Stimulated activated CD8-positive, alpha-beta memory T cell treated with anti-CD3 and anti-CD28 coated beads, Interleukin-15, amount 100 ng/mL, for 24 hours (primary cell): Measurements from ENCODE around the gene HSD3B7.
A peak's percentile ranks its signal among the peaks of the same experiment; 100 is the strongest.

Experiments
- DNase-seq: peaks from one replicate; pipeline ENCODE4 v3.0.0-alpha.2; 2020; ENCODE audit warnings: low read depth

HSD3B7 gene

DNA sequence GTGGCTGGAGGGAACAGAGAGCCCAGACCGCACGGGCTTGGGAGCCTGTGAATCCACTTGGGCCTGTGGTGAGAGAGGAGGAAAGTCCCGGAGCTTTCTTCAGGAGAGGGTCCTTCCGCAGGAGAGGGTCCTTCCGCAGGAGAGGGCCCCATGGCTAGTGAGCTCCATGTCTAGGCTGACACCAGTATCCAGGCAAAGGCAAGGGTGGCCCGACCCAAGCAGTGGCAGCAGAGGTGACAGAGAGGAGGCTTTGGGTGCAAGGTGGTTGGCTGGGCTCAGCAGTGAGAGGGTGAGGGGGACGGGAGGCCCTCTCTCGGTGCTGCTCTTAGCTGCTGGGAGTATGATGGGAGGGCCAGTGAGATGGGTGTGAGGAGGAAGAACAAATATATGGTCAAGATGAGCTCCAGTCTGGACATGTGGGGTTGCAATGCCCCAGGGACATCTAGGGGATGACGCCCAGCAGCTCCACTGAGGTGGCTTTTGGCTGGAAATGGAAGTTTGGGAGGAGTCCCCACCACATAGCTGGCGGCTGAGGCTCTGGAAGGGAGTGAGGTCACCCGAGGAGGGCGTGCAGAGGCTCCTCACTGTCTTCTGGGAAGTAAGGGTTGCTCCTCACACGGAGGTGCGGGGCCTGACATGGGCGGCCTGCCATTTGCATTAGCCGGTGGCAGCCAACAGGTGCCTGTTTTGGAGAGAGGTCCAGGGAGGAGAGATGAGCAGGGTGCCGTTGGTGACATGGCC, 2.3 kb upstream of the HSD3B7 start:
- no peak for DNase-seq

GRCh38 chr16:30983289-30983889, 1.6 kb upstream of the HSD3B7 start:
- DNase-seq = no peak

- no peak for DNase-seq
Observed at GRCh38 chr16:30983898-30984610, 953 bp upstream of the HSD3B7 start.

- no peak for DNase-seq
Observed at GRCh38 chr16:30985401-30986128, 558 bp downstream of the HSD3B7 start.

DNA sequence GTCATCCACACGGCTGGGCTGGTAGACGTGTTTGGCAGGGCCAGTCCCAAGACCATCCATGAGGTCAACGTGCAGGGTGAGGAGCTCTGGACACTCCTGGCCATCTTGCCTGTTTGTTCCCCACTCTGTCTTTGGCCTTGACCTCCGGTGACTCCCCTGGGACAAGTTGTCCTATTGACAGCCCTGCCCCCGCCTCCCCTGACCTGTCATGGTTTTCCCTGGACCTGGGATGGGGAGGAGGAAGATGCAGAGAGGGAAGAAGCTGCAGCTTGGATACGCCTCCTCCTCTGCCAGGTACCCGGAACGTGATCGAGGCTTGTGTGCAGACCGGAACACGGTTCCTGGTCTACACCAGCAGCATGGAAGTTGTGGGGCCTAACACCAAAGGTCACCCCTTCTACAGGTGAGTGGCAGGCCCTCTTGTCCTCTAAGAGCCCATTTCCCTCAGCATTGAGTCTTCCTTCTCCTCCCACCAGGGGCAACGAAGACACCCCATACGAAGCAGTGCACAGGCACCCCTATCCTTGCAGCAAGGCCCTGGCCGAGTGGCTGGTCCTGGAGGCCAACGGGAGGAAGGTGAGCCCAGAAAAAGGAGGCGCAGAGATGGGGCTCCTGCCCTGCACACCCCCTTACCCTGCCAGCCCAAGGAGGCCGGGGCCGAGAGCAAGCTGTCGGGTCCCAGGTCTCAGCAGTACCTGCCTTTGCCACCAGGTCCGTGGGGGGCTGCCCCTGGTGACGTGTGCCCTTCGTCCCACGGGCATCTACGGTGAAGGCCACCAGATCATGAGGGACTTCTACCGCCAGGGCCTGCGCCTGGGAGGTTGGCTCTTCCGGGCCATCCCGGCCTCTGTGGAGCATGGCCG, 1.4 kb downstream of the HSD3B7 start:
- DNase-seq = no peak

DNA sequence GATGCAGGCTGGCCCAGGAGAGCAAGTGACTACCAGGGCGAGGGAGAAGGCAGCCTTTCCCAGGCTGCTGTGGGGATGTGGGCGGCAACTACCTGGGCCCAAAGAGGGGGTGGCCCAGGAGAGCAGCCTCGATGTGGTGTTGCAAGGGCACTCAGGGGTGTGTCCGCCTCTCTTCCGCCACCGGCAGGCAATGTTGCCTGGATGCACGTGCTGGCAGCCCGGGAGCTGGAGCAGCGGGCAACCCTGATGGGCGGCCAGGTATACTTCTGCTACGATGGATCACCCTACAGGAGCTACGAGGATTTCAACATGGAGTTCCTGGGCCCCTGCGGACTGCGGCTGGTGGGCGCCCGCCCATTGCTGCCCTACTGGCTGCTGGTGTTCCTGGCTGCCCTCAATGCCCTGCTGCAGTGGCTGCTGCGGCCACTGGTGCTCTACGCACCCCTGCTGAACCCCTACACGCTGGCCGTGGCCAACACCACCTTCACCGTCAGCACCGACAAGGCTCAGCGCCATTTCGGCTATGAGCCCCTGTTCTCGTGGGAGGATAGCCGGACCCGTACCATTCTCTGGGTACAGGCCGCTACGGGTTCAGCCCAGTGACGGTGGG, 2.7 kb downstream of the HSD3B7 start:
- DNase-seq = no peak

DNA sequence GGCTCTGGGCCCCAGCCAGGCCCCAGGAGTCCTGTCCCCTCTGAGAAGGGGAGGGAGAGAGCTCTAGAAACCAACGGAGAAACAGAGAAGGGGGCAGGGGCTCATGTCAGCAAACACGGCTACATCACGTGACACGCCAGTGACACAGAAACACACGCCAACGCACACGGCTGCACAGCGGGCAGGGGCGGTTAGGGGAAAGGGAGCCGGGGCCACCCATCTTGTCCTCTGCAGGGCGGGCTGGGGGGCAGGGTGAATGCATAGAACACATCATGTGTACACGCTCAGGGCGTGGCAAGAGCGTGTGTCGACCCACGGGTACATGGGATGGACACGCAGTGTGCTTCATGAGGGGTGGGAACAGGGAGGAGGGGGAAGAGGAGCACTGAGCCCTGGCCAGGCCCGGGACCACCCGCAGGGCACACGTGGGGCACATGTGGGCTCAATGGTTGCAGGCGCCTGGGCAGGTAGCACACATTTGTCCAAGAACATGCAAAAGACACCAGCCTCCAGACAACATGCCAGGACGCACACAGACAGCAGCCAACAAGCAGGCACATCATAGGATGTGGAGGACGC, 4.6 kb downstream of the HSD3B7 start:
- DNase-seq = no peak

DNA sequence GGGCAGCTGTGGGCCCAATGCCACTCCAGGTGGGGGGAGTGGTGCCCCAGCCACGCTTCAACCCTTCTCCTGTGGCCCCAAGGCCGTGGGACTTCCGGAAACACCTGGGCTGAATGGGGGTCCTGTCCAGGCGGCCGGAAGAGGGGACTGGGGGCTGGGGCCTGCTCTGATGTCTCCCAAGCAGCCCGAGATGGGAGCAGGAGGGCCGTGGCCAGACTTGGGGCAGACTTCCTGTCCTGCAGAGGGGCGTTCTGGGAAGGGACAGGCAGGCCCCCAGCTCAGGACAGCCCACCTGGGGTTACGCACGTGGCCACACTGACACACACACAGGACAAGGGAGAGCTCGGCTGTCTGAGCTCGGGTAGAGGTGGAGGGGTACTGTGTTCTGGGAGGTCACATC, 5.1 kb downstream of the HSD3B7 start:
- DNase-seq = no peak

DNA sequence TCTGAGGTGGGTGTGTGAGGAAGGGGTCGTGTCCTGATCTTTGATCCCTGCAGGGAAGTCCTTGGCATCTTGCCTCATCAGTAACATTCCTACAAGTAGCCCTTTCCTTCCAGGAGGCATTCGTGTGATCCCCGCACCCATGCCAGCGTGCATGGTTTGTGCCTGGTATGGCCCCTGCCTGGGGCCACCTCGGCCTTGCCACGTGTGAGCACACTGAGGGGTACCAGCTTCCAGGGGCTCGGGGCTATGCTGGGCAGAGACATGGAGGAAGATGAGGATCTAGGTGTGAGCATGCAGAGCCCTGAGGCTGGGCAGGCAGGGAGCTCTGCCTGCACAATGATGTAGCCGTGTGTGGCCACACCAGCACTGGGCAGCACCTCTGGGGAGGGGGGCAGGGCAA, 6.0 kb downstream of the HSD3B7 start:
- DNase-seq = no peak

GRCh38 chr16:30992276-30992780, 7.3 kb downstream of the HSD3B7 start:
- no peak for DNase-seq

DNA sequence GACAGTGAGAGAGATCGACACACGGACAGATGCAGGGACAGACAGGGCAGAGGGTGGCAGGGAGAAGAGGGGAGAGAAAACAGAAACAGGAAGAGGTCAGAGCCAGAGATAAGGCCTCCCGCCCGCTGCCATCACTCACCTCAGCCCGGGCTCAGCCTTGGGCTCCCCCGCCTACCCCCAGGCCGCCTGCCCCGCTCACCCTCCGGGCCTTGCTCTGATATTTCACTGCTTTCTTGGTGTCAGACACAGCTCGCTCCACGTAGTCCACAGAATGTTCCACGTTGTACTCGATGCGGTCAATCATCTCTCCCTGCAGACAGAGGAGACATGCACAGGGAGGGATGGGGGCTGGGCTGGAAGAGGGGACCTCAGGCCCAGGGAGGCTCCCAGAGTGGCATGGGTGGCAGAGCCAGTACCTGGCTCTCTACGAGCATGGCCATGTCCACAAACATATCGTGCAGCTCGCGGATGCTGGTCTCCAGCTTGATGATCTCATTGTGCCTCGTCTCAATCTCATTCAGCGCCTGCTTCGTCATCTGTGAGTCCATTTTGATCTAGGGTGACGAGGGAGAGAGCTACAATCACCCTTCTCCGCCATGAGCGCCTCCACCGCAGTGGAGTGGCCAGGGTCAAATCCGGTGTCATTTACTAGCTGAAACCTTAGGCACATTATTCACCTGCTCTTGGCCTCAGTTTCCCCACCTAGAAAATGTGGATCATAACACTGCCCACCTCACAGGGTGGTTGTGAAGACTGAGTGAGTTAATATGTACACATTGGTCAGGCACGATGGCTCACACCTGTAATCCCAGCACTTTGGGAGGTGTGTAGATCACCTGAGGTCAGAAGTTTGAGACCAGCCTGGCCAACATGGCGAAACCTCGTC, 8.2 kb downstream of the HSD3B7 start:
- DNase-seq = no peak

- DNase-seq = no peak
Observed at GRCh38 chr16:30995927-30996323, 10.9 kb downstream of the HSD3B7 start.

DNA sequence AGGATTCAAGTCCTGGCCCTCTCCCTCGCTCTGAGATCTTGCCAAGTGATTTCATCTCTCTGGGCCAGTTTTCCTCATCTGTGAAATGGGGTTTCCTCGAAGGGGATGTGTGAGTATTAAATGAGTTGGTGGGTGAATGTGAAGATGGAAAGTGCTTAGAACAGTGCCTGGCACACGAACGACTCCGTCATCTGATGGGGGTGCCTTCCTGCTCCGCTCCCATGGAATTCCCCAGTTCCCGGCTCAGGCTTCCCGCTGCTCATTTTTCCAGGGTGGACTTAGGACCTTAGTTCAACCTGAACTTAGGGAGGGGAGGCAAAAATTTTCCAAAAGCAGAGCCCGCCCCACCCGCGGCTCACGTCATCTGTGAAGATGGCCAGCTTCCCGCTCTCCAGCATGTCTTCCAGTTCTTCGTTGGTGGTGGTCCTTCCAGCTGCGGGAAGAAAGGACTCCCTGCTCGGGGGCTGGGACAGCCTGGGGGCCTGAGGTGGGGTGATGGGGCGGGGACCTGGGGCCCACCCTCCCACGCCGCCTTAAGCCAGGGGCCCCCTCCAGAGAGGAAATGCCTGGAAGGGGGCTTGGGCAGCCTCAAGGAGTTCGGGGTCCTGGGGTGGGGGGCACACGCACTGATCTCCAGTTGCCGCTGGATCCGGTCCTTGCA, 11.4 kb downstream of the HSD3B7 start:
- no peak for DNase-seq

GRCh38 chr16:30996985-30997724, 12.1 kb downstream of the HSD3B7 start:
- peak; percentile 70 for DNase-seq

DNA sequence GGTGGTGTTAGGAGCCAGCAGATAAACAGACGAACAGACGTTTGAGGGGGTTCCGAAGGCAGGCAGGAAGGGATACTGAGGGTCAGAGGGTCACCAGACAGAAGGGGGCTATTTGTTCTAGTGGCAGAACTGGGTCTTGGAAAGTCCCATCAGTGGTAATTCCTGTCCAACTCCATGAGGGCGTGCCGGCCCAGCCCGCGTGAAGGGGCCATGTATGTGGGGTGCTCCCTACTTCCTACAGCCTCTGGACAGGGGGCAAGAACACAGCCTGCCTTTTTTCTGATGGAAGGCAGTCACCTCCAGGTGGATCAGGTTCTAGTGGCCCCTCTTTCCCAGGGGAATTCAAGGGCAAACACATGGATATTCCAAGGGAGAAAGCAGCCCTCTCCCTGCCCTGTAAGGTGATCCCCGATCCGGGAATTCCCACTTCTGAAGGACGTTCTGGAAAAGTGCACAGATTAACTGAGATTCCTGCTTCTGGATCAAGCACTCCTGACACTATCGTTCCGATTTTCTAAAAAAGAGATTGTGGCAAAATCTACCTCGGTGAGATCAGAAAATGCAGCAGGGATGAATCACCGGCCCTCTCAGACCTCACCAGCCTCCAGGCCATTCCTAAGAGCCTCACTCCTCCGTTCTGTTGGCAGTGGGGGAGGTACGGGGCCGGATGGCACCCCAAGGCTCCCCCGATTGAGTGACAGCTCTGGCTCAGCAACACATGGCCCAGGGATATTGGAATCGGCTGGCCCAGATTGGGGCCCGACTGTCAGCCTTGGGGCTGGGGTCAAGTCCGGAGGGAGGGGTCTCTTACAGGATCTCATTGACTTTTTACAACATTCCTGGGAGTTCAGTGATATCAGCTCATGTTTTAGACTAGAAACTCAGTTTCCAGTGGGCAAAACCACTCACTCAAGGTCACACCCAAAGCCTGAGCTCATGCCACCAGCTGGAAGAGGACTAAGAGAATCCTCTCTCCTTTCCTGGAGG, 13.0 kb downstream of the HSD3B7 start:
- no peak for DNase-seq

DNA sequence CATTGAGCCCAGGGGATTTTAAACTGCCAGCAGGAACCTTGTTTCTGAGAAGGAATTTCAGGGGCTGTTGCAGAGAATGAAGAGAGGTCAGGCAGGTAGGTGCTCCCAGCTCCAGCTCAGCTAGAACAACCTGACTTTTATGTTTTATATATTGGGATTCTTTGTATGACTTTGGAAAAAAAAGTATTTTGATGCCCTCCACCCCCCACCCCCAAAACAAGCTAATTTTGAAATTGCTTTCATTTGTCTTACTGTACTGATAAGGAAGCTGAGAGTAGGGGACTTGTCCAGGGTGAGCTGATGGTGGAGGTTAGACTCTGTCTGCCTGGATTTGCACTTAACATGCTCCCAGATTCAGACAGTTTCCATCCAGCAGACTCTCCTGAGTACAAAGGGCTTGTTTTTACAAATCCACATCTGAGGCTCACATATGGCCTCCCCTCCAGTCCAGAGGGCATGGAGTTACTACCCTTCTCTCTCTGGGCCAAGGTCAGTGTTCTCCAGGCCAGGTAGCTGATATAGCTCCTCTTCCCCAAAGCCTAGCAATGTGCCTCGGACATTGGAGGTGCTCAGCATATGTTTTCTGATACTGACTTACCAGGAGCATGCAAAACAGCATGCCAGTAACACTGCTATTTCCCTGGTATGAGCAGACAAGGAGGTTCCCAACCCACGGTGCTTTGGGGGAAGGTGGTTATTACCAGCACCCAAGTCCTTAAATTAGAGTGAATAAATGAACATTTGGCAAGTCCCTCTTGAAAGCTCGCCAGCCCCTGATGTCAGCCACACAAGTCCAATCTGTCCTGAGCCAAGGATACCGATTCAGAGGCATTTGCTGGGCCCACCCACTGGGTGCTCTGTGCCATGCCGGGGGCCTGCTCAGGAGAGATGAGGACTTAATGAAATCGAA, 14.1 kb downstream of the HSD3B7 start:
- no peak for DNase-seq
